VCaP (cell line): ENCODE results near the gene KCNAB2.

ENCODE experiments used
- H3K27ac ChIP-seq: fragments of 450-650 bp; 2 replicates; pipeline ENCODE4 v1.5.1; 2017
- CTCF ChIP-seq: fragments of 450-650 bp; conservative IDR thresholded peaks from 2 replicates; pipeline ENCODE4 v1.5.1; 2017; ENCODE audit warnings: mild to moderate bottlenecking, moderate library complexity

The KCNAB2 gene

DNA sequence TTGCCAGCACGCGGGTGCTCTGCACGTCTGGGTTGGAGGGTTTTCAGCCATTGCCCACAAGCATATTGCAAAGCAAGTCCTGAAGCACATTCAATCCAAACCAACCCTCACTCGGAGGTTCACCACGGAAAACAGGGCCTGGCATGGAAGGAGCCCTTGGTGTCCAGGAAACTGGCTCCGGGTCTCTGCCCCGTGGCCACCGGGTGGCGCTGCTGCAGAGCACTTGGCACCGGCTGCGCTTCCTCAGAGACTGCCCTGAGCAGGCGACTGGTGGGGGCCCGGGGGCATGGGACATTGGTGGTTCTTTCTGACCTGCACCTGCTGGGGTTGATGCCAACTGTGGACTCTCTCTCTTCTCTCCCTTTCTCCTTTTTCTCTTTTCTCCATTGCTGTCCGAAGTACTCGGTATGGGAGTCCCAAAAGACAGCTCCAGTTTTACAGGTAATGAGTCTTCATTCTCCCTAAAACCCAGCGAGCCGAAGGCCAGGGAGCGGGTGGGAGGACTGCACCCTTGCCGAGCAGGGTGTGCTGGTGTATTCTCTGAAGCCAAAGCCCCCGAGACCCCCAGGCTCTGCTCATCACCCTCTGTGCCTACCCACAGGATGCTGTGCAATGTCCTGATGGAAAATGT is 4.1 kb upstream of the KCNAB2 start:
- peak; percentile 72 for TF ChIP-seq CTCF

GRCh38 chr1:6043561-6043960 is 2.1 kb upstream of the KCNAB2 start:
- no peak for TF ChIP-seq CTCF

More for the DNA sequence above, 4.1 kb upstream of the KCNAB2 start:
- H3K27ac ChIP-seq = no peak overlapping the region

DNA sequence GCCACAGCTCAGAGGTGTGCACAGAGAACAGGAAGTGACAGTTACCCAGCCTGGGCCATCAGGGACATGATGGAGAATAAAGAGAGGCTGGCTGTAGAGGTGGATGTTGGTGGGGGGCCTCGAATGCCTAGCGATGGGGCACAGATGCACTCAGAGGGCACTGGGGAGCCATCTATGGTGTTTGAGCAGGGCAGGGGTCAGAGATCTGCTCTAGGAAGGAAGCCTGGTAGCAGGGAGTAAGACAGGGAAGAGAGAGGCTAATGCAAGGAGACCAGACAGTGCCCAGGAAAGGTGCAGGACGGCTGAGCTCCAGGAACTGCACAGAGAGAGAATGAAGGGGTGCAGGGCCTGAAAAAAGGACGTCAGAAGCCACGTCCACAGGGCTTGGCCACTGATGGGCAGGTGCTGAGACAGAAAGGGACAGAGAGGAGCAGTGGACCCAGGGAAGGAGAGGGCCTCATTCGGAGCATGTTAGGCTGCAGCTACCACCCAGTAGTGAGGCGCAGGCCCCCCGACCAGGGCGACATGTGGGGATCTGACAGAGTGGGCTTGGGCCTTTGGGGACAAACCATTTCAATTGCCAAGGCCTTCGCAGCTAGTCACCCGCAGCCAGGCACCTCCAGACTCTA is 1.1 kb upstream of the KCNAB2 start:
- TF ChIP-seq CTCF = no peak
- no peak overlapping the region for H3K27ac ChIP-seq

More at GRCh38 chr1:6043561-6043960, 2.1 kb upstream of the KCNAB2 start:
- H3K27ac ChIP-seq = no peak overlapping the region

DNA sequence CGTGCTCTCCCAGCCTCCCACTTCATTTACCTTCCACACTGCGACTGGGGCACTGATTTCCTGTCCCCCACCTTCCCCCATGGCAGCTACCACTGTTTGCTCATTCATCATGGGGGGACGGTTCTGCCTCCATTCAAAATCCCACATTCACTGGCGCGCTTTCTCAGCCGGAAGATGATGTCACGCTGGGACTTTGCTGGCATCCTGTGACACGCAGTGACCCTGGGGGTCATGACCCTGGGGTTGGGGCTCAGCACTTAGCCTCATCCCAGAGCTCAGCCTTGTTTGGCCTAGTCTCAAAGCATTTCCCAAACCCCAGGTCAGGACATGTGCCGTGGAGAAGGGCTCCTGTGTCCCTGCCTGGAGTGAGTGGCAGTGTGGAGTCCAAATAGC is 582 bp upstream of the KCNAB2 start:
- H3K27ac ChIP-seq = no peak overlapping the region
- TF ChIP-seq CTCF = no peak

- H3K27ac ChIP-seq = no peak overlapping the region
- TF ChIP-seq CTCF = no peak
Observed at GRCh38 chr1:6046279-6046678, 591 bp downstream of the KCNAB2 start.

DNA sequence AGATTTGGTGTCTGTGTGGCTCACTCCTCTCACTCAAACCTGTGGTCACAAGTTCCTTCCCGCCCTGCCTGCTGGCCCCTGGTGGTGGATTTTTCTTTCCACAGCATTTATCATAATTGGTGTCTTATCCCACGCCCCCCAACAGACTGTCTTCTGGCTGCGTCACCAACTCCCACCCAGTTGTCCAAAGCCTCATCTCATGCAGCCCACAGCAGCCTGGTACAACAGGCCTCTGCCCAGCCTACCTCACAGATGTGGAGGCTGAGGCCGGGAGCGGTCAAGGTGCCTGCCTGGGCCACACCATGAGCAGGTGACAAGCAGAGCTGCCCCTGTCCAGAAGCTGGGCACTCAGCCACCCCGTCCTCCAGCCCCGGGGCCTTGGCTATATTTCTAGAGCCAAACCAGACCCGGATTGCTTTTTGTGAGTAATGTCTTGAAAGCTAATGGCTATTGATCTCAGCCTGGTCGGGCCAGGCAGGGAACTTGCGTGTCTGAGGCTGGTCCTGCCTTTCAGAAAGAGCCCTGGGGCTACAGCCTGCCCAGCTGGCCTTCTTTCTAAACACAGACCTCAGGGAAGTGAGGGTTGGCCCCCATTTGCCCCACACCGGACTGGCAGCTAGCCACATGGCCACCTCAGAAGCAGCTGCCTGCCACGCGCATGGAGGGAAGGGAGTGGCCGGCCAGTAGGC is 2.6 kb downstream of the KCNAB2 start:
- no peak for TF ChIP-seq CTCF
- no peak overlapping the region for H3K27ac ChIP-seq

DNA sequence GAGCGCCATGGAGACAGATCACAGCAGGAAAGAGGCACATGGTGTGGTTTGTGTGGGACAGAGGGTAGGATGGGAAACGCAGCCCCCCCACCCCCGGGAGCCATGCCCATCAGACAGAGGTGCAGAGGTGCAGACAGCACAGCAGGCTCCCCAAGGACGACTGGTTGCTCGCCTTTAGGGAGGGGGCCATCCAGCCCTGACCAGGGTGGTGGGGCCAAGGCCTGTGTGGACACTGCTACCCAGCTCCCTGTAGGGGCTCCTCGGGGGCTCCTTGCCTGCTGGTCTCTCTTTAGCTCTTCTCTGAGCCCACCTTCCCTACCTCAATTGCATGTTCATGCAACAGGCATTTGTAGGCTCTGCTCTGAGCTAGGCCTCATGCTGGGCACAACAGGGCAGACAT is 3.7 kb downstream of the KCNAB2 start:
- H3K27ac ChIP-seq = no peak overlapping the region
- no peak for TF ChIP-seq CTCF
